22Rv1 (cell line): ENCODE results near the gene VRK3.

Experiments used
- CTCF ChIP-seq: fragments of 450-650 bp; IDR thresholded peaks from 2 replicates; pipeline ENCODE4 v1.5.1; 2017; ENCODE audit warnings: mild to moderate bottlenecking
- ZFX ChIP-seq: fragments of 450-650 bp; IDR thresholded peaks from 2 replicates; pipeline ENCODE4 v1.6.1; 2017; ENCODE audit warnings: antibody characterized with exemption, borderline replicate concordance

GRCh38 chr19:49929611-49930482 is 95.3 kb downstream of the VRK3 start:
- TF ChIP-seq CTCF, result no peak
- no peak for TF ChIP-seq ZFX
